GM19099 (cell line): ENCODE results near the gene PDE6H.

Experiments used
- POLR2A ChIP-seq: IDR thresholded peaks from 3 replicates; pipeline ENCODE4 v1.6.1; 2011; ENCODE audit warnings: low read depth; ENCODE audit not compliant: insufficient read length; ENCODE audit errors: extremely low read depth

Gene PDE6H

GRCh38 chr12:14999695-15000365, 27.0 kb downstream of the PDE6H start:
- no peak for TF ChIP-seq POLR2A

GRCh38 chr12:15000575-15000974, 27.7 kb downstream of the PDE6H start:
- TF ChIP-seq POLR2A, result no peak

DNA sequence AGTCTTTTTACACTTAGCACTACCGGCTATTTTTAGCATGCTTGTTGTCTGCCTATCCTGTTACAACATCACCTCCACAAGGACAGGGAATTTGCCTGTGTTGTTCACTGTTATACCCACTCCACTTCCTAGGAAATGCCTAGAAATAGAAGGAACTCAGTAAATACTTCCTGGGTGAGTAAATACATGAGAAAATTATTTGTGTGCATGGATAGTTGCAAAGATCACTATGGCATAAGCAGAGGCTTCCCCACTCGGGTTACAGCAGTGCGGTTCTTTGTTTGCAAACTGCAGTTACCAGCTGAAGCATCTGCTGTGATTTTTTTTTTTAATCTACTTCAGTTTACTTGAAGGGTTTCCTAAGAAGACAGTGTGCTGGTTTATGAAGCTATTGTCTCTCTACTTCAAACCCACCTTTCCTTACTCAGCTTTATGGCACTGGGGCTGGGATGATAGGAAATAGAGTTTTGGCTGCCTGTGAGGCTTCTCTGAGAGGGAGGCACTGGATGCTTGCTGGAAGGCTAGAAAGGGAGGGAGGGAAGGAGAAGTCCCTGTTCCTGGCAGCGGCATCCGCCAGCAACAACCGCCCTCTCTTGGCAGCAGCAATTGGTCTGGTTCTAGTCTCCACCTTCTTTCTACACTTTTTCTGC, 29.0 kb downstream of the PDE6H start:
- TF ChIP-seq POLR2A, result no peak

DNA sequence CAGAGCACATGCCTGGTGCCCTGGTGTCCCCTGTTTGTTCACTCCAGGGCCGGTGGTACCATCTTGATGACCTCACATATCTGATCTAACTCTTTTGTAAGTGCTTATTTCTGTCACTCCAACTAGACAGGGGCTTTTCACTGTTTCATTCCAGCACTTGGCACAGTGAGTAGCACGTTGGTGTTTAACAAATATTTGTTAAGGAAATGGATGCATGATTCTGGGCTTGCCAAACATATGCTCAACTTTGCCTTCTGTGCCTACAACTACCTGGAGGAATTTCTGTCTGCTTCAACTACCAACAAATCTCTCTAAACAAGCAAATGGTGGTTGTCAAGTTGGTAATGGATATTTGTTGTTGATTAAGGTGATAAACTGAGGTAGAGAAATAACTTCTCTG, 31.6 kb downstream of the PDE6H start:
- TF ChIP-seq POLR2A, result no peak

- TF ChIP-seq POLR2A, result no peak
Measured at GRCh38 chr12:15005064-15005463, 32.2 kb downstream of the PDE6H start.

DNA sequence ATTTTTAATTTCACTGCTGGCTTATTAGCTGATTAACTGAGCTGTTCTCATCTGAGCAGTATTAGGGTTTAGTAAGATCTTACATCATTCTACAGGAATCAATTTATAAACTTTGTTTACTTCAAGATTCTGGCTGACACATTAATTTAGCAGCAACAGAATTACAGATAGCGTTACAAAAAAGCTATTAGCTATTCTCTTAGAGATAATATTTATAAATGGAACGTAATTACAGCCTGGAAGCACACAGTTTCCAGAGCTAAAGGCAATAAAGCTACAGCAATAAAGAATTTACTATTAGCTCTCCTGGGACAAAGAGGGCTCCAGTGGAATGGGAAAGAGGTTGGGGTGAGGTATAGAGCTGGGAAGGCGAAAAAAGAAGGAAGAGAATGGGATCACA, 34.7 kb downstream of the PDE6H start:
- no peak for TF ChIP-seq POLR2A

GRCh38 chr12:15011162-15011561, 38.3 kb downstream of the PDE6H start:
- no peak for TF ChIP-seq POLR2A

GRCh38 chr12:15013634-15014179, 40.9 kb downstream of the PDE6H start:
- no peak for TF ChIP-seq POLR2A

- no peak for TF ChIP-seq POLR2A
Measured at GRCh38 chr12:15014708-15015107, 41.9 kb downstream of the PDE6H start.

- no peak for TF ChIP-seq POLR2A
Measured at GRCh38 chr12:15015121-15015520, 42.3 kb downstream of the PDE6H start.

- no peak for TF ChIP-seq POLR2A
Measured at GRCh38 chr12:15020156-15020555, 47.3 kb downstream of the PDE6H start.
